Hepatocyte (in vitro differentiated cells): ENCODE results near the gene SDHB. TPM values are rescaled to one million over a fixed set of nuclear protein-coding genes. Genes with fewer than 3 reads are reported as not detected.

ENCODE experiments used
- DNase-seq: peaks from one replicate; pipeline ENCODE4 v3.0.0-alpha.2; 2016; ENCODE audit warnings: low spot score
- H2AFZ ChIP-seq: fragments of 200-600 bp; sonication (generic); 2 replicates; pipeline ENCODE4 v1.6.0; 2016; ENCODE audit warnings: antibody characterized with exemption, mild to moderate bottlenecking
- H3K27ac ChIP-seq: fragments of 200-600 bp; sonication (generic); 2 replicates; pipeline ENCODE4 v1.5.1; 2016; ENCODE audit warnings: mild to moderate bottlenecking
- H3K27me3 ChIP-seq: fragments of 200-600 bp; sonication (generic); 2 replicates; pipeline ENCODE4 v1.6.1; 2016
- H3K36me3 ChIP-seq: fragments of 200-600 bp; sonication (generic); replicated peaks from 2 replicates; pipeline ENCODE4 v1.5.1; 2016; ENCODE audit warnings: low read depth; ENCODE audit not compliant: insufficient read depth
- H3K4me1 ChIP-seq: fragments of 200-600 bp; sonication (generic); 2 replicates; pipeline ENCODE4 v1.5.1; 2016; ENCODE audit warnings: mild to moderate bottlenecking, moderate library complexity; ENCODE audit not compliant: insufficient read depth
- H3K4me2 ChIP-seq: fragments of 200-600 bp; sonication (generic); 2 replicates; pipeline ENCODE4 v1.6.0; 2016
- H3K4me3 ChIP-seq: fragments of 200-600 bp; sonication (generic); 2 replicates; pipeline ENCODE4 v1.5.1; 2016; ENCODE audit warnings: mild to moderate bottlenecking
- H3K79me2 ChIP-seq: fragments of 200-600 bp; sonication (generic); 2 replicates; pipeline ENCODE4 v1.6.0; 2017; ENCODE audit warnings: mild to moderate bottlenecking
- H3K9me2 ChIP-seq: fragments of 200-600 bp; sonication (generic); replicated peaks from 2 replicates; pipeline ENCODE4 v1.6.0; 2017; ENCODE audit warnings: mild to moderate bottlenecking; ENCODE audit not compliant: insufficient read depth
- H3K9me3 ChIP-seq: fragments of 200-600 bp; sonication (generic); 2 replicates; pipeline ENCODE4 v1.5.1; 2016; ENCODE audit warnings: low read depth, mild to moderate bottlenecking
- H4K20me1 ChIP-seq: fragments of 200-600 bp; sonication (generic); 2 replicates; pipeline ENCODE4 v1.6.0; 2016; ENCODE audit warnings: mild to moderate bottlenecking; ENCODE audit not compliant: insufficient read depth, poor library complexity, severe bottlenecking
- EZH2 ChIP-seq: fragments of 200-600 bp; sonication (generic); IDR thresholded peaks from 2 replicates; pipeline ENCODE4 v1.6.1; 2016; ENCODE audit warnings: antibody characterized with exemption, mild to moderate bottlenecking, borderline replicate concordance
- EZH2phosphoT487 ChIP-seq: fragments of 200-600 bp; sonication (generic); IDR thresholded peaks from one replicate; pipeline ENCODE4 v1.6.1; 2018; ENCODE audit warnings: antibody characterized with exemption, mild to moderate bottlenecking, low read depth, moderate library complexity; ENCODE audit not compliant: unreplicated experiment, severe bottlenecking
- WGBS: methylation state at CpG from one replicate; pipeline ENCODE4 v1.1.6; 2016; ENCODE audit warnings: low lambda C conversion rate; ENCODE audit errors: missing lambda C conversion rate; 5-methylcytosine and 5-hydroxymethylcytosine counted together
- polyA plus RNA-seq: library from polyadenylated mRNA; unstranded; fragments of >200 nt; fragmentation: Nextera tagmentation; extraction: Ambion mirVana; gene quantifications from 2 replicates; pipeline ENCODE4 v1.2.1, GENCODE V29; 2016
- total RNA-seq: library from RNA; depleted of rRNA; stranded (reverse); fragments of >200 nt; gene quantifications from 2 replicates; pipeline ENCODE4 v1.2.3, GENCODE V29; 2014
- TF ChIP-seq, protein P1 (sequence below): fragments of 200-600 bp; sonication (generic); IDR thresholded peaks from 2 replicates; pipeline ENCODE4 v1.5.1; 2016; ENCODE audit warnings: antibody characterized with exemption, mild to moderate bottlenecking; ENCODE audit not compliant: poor library complexity

SDHB gene
- total and polyA plus RNA-seq, 2 experiments from 2014 or later, result 144 to 175 TPM

DNA sequence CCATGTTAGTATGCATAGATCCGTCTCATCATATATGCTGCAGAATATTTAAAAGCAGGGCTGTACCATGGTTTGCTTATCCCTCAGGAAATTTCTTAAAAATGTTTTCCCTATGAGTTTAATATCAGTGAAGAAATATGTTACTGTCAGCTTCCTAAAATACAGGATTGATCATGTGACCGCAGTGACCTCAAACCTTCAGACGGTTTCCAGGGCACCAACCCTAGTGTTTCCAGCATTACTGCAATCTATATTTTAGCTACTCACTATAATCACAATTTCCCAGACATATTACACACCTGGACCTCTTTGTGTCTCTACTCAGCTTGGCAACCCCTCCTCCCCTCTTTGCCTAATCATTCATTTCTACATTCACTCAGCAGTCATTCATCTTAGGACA is 7.7 kb upstream of the SDHB start:
- no peak overlapping the region for H3K4me2 ChIP-seq
- TF ChIP-seq EZH2phosphoT487, result no peak
- no peak for TF ChIP-seq EZH2
- no peak for DNase-seq
- H4K20me1 ChIP-seq, result no peaks in the 10 kb centered on the region
- WGBS, result 84% methylated on average over 3 of the region's 3 CpGs
- no peak overlapping the region for H3K27ac ChIP-seq
- H3K27me3 ChIP-seq, result no peaks in the 10 kb centered on the region
- no peaks in the 10 kb centered on the region for H3K9me3 ChIP-seq
- no peaks in the 10 kb centered on the region for H3K4me1 ChIP-seq
- H3K9me2 ChIP-seq, result no peaks in the 10 kb centered on the region
- no peak overlapping the region for H3K4me3 ChIP-seq
- H3K36me3 ChIP-seq, result no peaks in the 10 kb centered on the region
- H3K79me2 ChIP-seq, result no peaks in the 10 kb centered on the region
- H2AFZ ChIP-seq, result no peak overlapping the region

- no peak overlapping the region for H3K27ac ChIP-seq
- 54% methylated on average over 11 of the region's 11 CpGs for WGBS
- no peaks in the 10 kb centered on the region for H3K9me2 ChIP-seq
- DNase-seq, result no peak
- H3K4me2 ChIP-seq, result no peak overlapping the region
- no peaks in the 10 kb centered on the region for H3K36me3 ChIP-seq
- no peaks in the 10 kb centered on the region for H3K79me2 ChIP-seq
- H3K4me3 ChIP-seq, result no peak overlapping the region
- no peak overlapping the region for H2AFZ ChIP-seq
- no peaks in the 10 kb centered on the region for H3K4me1 ChIP-seq
- no peaks in the 10 kb centered on the region for H3K27me3 ChIP-seq
- no peaks in the 10 kb centered on the region for H4K20me1 ChIP-seq
- no peaks in the 10 kb centered on the region for H3K9me3 ChIP-seq
- TF ChIP-seq, protein P1, sequence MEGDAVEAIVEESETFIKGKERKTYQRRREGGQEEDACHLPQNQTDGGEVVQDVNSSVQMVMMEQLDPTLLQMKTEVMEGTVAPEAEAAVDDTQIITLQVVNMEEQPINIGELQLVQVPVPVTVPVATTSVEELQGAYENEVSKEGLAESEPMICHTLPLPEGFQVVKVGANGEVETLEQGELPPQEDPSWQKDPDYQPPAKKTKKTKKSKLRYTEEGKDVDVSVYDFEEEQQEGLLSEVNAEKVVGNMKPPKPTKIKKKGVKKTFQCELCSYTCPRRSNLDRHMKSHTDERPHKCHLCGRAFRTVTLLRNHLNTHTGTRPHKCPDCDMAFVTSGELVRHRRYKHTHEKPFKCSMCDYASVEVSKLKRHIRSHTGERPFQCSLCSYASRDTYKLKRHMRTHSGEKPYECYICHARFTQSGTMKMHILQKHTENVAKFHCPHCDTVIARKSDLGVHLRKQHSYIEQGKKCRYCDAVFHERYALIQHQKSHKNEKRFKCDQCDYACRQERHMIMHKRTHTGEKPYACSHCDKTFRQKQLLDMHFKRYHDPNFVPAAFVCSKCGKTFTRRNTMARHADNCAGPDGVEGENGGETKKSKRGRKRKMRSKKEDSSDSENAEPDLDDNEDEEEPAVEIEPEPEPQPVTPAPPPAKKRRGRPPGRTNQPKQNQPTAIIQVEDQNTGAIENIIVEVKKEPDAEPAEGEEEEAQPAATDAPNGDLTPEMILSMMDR, result no peak
- no peak for TF ChIP-seq EZH2phosphoT487
- TF ChIP-seq EZH2, result no peak
Measured at GRCh38 chr1:17060306-17060749, 6.5 kb upstream of the SDHB start.

- no peak overlapping the region for H3K4me3 ChIP-seq
- TF ChIP-seq EZH2 (no peak), EZH2phosphoT487 (no peak)
- TF ChIP-seq, protein P1, result peak; percentile 74
- no peaks in the 10 kb centered on the region for H3K9me2 ChIP-seq
- 49% methylated on average over 12 of the region's 12 CpGs for WGBS
- H2AFZ ChIP-seq, result no peak overlapping the region
- H3K4me1 ChIP-seq, result no peaks in the 10 kb centered on the region
- no peaks in the 10 kb centered on the region for H4K20me1 ChIP-seq
- H3K4me2 ChIP-seq, result no peak overlapping the region
- no peaks in the 10 kb centered on the region for H3K27me3 ChIP-seq
- DNase-seq, result peak; percentile 86
- no peak overlapping the region for H3K27ac ChIP-seq
- H3K9me3 ChIP-seq, result no peaks in the 10 kb centered on the region
- no peaks in the 10 kb centered on the region for H3K36me3 ChIP-seq
- no peaks in the 10 kb centered on the region for H3K79me2 ChIP-seq
Measured at GRCh38 chr1:17059391-17060305, 5.8 kb upstream of the SDHB start.

DNA sequence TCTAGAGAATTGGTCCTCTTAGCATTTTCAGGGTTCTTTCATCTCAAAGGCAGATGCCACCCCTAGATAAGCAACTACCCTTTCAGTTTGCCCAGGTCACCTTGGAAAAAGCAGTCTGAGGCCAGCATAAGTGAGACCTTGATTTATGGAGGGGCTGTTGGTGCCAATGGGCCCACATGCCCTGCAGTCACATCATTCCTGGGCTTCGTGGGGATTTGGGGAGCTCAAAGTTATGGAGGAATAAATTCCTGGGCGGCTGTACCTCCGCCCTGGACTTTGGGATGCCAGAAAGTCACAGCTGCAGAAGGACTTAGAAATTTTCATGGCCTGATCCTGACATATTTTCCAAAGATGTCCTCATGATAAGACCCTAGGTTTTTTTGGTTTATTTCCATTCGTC is 2.7 kb upstream of the SDHB start:
- TF ChIP-seq EZH2 (no peak), EZH2phosphoT487 (no peak)
- TF ChIP-seq, protein P1, result no peak
- peaks cover 21% of the 10 kb centered on the region for H3K79me2 ChIP-seq
- no peak overlapping the region for H3K27ac ChIP-seq
- H3K9me3 ChIP-seq, result no peaks in the 10 kb centered on the region
- no peaks in the 10 kb centered on the region for H3K27me3 ChIP-seq
- no peaks in the 10 kb centered on the region for H3K9me2 ChIP-seq
- no peak for DNase-seq
- no peak overlapping the region for H3K4me3 ChIP-seq
- H3K36me3 ChIP-seq, result no peaks in the 10 kb centered on the region
- H3K4me1 ChIP-seq, result peaks cover 9% of the 10 kb centered on the region
- no peaks in the 10 kb centered on the region for H4K20me1 ChIP-seq
- no peak overlapping the region for H3K4me2 ChIP-seq
- WGBS, result 59% methylated on average over 4 of the region's 4 CpGs
- no peak overlapping the region for H2AFZ ChIP-seq
